Astrocyte of the hippocampus (primary cell): ENCODE results near the gene TBCB.
"Not testable (repeated sequence)": the region's sequence is repeated elsewhere in the genome, so short reads cannot be mapped to it uniquely, and the experiment has no call there.

Experiments used
- DNase-seq: peaks from one replicate; pipeline ENCODE4 v3.0.0; 2011; ENCODE audit warnings: low read depth, low spot score

The TBCB gene

DNA sequence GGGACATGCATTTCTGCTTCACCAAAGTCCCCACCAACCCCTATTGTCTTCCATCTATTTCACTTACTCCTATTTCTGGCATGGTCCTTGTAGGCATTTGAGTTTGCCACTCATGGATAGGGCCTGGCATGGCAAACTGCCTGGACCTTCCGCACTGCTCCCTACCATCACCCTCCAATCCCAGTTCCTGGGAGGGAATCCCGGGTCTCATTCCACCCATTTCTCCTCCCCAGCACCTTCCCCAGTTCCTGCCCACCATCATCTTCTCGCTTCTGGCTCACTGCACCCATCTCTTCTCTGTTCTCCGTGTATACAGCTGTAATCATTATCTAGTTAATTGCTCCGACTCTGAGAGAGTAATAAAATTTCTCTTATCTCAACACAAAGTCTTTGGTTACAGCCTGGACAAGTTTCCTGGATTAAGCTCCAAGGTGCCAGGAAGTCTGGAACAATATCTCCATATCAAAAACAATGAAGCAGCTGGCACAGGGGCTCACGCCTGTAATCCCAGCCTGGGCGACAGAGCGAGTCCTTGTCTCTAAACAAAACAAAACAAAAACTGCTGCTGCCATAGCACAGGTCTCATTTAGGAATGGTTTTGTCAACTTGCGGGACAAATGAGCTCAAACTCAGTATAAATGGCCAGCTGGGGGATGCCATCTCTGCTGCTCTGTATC, 54.0 kb downstream of the TBCB start:
- DNase-seq = peak; percentile 58

DNA sequence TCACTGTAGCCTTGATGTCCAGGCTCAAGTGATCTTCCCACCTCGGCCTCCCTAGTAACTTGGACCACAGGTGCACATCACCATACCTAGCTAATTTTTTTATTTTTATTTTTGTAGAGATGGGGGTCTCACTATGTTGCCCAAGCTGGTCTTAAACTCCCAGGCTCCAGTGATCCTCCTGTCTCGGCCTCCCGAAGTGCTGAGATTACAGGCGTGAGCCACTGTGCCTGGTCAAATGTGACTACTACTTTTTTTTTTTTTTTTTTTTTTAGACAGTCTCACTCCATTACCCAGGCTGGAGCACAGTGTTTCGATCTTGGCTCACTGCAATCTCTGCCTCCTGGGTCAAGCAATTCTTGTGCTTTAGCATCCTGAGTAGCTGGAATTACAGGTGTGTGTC, 57.6 kb downstream of the TBCB start:
- no peak for DNase-seq

- DNase-seq = not testable (repeated sequence)
These were observed 58.6 kb downstream of the TBCB start for GRCh38 chr19:36173846-36174245.
